Astrocyte of the cerebellum (primary cell): ENCODE data around the gene C10orf88.

Source experiments
- DNase-seq: peaks from one replicate; pipeline ENCODE4 v3.0.0-alpha.2; 2011; ENCODE audit warnings: low read depth
- H3K4me3 ChIP-seq: 2 replicates; pipeline ENCODE4 v1.5.1; 2011; ENCODE audit warnings: mild to moderate bottlenecking, low read depth, low read length, moderate library complexity
- in situ Hi-C: cut with HindIII; loops from 2 replicates; pipeline ENCODE4 v1.10.0; 2017; ENCODE audit warnings: low sequenced_read_pairs
- TF ChIP-seq, protein P1 (sequence below): IDR thresholded peaks from 2 replicates; pipeline ENCODE4 v1.5.1; 2012; ENCODE audit warnings: low read length, low read depth, moderate library complexity, mild to moderate bottlenecking; ENCODE audit errors: missing control alignments

The C10orf88 gene, protein sequence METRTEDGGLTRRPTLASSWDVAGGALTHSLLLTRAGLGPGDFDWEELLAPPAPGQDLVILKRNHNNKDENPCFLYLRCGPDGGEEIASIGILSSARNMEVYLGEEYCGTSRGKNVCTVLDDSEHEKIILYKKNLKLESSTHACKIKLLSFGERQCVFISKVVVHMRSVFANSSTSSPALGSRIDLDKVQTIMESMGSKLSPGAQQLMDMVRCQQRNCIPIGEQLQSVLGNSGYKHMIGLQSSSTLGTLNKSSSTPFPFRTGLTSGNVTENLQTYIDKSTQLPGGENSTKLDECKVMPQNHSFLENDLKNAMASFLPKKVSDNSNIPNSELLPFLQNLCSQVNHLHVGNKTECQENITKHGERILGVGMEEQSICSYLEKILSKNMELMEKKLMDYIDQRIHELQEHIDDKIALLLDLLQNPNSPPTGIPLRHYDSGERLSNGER

DNA sequence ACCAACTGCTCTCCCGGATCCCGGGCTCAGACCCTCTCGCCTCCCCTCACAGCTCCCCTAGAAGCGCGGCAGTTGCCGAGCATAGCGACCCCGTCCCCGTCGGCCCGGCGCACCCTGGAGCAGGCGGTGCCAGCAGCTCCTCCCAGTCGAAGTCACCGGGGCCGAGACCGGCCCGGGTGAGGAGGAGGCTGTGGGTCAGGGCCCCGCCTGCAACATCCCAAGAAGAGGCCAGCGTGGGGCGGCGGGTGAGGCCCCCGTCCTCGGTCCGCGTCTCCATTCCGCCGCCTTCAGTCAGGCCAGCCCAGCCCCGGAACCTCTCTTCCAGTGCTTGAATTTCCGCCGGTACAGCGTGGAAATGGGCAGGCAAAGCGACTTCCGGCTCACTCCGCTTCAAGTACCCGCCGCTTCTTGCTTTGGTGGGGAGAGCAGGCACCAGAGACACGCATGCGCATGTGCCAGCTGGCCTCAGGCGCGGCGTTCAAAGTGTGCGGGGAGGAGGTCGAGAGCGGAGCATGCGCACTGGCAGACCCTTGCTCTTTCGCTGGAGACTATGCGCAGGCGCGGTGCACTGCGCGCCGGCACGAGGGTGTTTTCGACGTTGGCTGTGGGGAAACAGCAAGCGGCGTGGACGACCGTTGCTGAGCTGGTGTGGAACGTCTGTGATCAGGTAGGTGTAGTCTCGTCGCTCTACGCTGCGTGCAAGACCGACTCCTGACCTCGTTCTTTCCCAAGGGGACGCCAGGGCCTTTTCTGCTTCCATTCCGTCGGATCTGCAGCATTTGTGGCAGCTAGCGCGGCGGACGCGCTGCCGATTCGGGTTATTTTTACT lies at the start of gene C10orf88:
TSS of gene C10orf88 (minus strand) at position 326 of the 829 bp plus-strand sequence. CDS start at position 277, 49 bp downstream.
- TF ChIP-seq, protein P1, sequence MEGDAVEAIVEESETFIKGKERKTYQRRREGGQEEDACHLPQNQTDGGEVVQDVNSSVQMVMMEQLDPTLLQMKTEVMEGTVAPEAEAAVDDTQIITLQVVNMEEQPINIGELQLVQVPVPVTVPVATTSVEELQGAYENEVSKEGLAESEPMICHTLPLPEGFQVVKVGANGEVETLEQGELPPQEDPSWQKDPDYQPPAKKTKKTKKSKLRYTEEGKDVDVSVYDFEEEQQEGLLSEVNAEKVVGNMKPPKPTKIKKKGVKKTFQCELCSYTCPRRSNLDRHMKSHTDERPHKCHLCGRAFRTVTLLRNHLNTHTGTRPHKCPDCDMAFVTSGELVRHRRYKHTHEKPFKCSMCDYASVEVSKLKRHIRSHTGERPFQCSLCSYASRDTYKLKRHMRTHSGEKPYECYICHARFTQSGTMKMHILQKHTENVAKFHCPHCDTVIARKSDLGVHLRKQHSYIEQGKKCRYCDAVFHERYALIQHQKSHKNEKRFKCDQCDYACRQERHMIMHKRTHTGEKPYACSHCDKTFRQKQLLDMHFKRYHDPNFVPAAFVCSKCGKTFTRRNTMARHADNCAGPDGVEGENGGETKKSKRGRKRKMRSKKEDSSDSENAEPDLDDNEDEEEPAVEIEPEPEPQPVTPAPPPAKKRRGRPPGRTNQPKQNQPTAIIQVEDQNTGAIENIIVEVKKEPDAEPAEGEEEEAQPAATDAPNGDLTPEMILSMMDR, result no peak
- in situ Hi-C loops, result no loop called here

DNA sequence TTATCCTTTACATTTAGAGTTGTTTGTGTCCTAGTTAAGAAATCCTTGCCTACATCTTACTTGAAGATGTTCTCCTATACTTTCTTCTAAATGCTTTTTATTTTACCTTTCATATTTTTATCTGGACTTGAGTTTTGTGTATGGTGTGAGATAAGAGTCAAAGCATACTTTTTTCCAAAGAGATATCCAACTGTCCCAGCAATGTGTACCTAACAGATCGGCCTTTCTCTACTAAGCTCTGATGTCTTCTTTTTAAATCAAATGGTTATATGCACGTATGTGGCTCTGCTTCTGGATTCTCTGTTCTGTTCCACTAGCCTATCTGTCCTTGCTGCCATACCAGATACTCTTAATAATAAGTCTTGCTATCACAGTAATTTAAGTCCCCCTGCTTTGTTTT lies 47.3 kb upstream of the C10orf88 start:
- TF ChIP-seq, protein P1, result no peak
- no peak for DNase-seq
- in situ Hi-C loops, result no loop called here

More for the DNA sequence above, at the start of gene C10orf88:
- H3K4me3 ChIP-seq, result peak within 1 kb of the TSS; percentile 95
- peak; percentile 97 for DNase-seq

DNA sequence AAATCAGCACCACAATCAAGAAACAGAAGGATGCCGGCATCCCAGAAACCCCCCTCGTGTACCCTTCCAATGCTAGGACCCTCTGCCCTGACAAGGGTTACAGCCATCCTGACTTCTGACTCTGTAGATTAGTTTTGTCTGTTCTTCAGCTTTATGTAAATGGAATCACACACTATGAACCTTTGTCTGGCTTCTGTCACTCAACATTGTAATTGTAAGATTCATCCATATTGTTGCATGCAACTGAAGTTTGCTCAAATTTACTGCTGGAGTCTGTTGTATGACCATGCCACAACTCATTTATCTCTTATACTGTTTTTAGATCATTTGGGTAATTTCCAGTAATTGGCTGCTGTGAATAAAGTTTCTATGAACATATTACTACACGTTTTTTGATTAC lies 46.1 kb upstream of the C10orf88 start:
- no peak overlapping the region for H3K4me3 ChIP-seq
- in situ Hi-C loops, result no loop called here
- TF ChIP-seq, protein P1, result no peak
- DNase-seq, result no peak

More for the DNA sequence above, 47.3 kb upstream of the C10orf88 start:
- no peak overlapping the region for H3K4me3 ChIP-seq

DNA sequence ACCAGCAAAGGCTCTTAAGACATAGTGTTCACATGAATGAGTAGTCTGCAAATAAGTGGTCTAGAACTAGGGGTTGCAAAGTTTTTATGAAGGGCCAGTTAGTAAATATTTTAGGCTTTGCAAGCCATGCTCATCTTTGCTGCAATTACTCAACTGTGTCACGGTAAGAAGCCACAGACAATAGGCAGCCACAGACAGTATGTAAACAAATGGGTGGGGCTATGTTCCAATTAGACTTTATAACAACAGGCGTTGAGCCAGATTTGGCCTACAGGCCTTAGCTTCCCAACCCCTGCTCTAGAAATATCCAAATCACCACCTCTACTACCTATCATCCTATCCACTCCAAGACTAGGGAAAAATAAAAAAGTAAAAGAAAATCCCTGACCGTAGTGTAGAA lies 45.3 kb upstream of the C10orf88 start:
- TF ChIP-seq, protein P1, result no peak
- no peak overlapping the region for H3K4me3 ChIP-seq
- in situ Hi-C loops, result no loop called here
- DNase-seq, result no peak

DNA sequence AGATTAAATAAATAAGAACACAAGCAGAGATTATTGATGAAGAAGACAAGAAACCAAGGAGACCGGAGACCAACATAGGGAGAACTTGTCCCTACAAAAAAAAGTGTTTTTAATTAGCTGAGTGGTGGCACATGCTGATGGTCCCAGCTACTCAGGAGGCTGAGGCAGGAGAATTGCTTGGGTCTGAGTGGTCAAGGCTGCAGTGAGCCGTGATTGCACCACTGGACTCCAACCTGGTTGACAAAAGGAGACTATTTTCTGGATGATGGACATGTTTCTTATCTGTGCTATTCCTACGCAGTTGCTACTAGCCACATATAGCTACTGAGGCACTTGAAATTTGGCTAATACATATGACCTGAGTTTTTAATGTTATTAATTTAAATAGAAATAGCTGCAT lies 44.9 kb upstream of the C10orf88 start:
- TF ChIP-seq, protein P1, result no peak
- DNase-seq, result no peak
- no peak overlapping the region for H3K4me3 ChIP-seq
- in situ Hi-C loops, result no loop called here

DNA sequence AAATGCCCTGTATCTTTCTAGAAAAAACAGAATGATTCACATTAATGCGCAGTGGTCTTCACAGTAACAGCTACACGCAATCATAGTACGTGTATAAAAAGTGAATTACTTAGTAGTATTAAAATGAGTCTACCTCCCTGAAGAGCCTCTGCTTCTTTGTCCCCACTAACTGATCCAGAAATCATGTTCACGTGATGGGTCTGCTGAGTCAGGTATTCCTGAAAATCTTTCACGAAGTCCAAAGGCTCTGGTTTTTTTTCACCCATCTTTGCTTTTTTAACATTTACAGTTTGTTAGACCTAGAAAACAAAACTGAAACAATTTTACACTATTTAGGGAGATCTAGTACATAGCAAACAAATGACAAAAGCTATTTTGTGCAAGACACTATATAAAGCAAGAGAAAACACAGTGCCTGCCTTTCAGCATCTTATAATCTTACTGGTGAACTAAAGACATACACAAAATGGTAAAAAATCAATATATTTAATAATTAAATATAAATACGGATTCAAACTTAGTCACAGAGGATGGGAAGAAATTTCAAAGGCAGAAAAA lies 44.4 kb upstream of the C10orf88 start:
- H3K4me3 ChIP-seq, result no peak overlapping the region
- no peak for DNase-seq
- in situ Hi-C loops, result no loop called here
- TF ChIP-seq, protein P1, result no peak
